GM23338 (cell line): ENCODE measurements around the gene OXCT1. TPM values are rescaled to one million over a fixed set of nuclear protein-coding genes. Genes with fewer than 3 reads are reported as not detected.

Experiments
- ATAC-seq: fragments of 200-7000 bp; cut with Tn5 transposase; 3 replicates; pipeline ENCODE4 v1.9.1; 2020
- DNase-seq: peaks from one replicate; pipeline ENCODE4 v3.0.0-alpha.2; 2015; ENCODE audit warnings: low spot score
- H2AFZ ChIP-seq: fragments of 200-600 bp; sonication (generic); 2 replicates; pipeline ENCODE4 v1.8.0; 2016; ENCODE audit warnings: antibody characterized with exemption, mild to moderate bottlenecking, moderate library complexity
- H3F3A ChIP-seq: fragments of 200-600 bp; sonication (generic); replicated peaks from 2 replicates; pipeline ENCODE4 v1.8.0; 2017; ENCODE audit warnings: antibody characterized with exemption, mixed run types, low read depth
- H3K27ac ChIP-seq: fragments of 200-600 bp; sonication (generic); 2 replicates; pipeline ENCODE4 v1.6.1; 2016; ENCODE audit warnings: low read depth
- H3K27me3 ChIP-seq: fragments of 200-600 bp; sonication (generic); 2 replicates; pipeline ENCODE4 v1.8.0; 2016; ENCODE audit warnings: mild to moderate bottlenecking, mixed run types, moderate library complexity; ENCODE audit not compliant: insufficient read depth
- H3K36me3 ChIP-seq: fragments of 200-600 bp; sonication (generic); 2 replicates; pipeline ENCODE4 v1.8.0; 2016; ENCODE audit warnings: mild to moderate bottlenecking; ENCODE audit not compliant: insufficient read depth
- H3K4me1 ChIP-seq: fragments of 200-600 bp; sonication (generic); 2 replicates; pipeline ENCODE4 v1.8.0; 2016; ENCODE audit warnings: mild to moderate bottlenecking, moderate library complexity; ENCODE audit not compliant: insufficient read depth
- H3K4me2 ChIP-seq: fragments of 200-600 bp; sonication (generic); 2 replicates; pipeline ENCODE4 v1.7.1; 2017; ENCODE audit warnings: mixed run types
- H3K4me3 ChIP-seq: fragments of 200-600 bp; sonication (generic); 2 replicates; pipeline ENCODE4 v1.6.1; 2016; ENCODE audit warnings: mixed run types
- H3K79me2 ChIP-seq: fragments of 200-600 bp; sonication (generic); replicated peaks from 2 replicates; pipeline ENCODE4 v1.8.0; 2017; ENCODE audit warnings: mild to moderate bottlenecking; ENCODE audit not compliant: insufficient read depth
- H3K9me2 ChIP-seq: fragments of 200-600 bp; sonication (generic); 2 replicates; pipeline ENCODE4 v1.8.0; 2017; ENCODE audit not compliant: insufficient read depth
- H4K20me1 ChIP-seq: fragments of 200-600 bp; sonication (generic); replicated peaks from 2 replicates; pipeline ENCODE4 v1.8.0; 2017; ENCODE audit warnings: mild to moderate bottlenecking; ENCODE audit not compliant: insufficient read depth
- H3K27ac Mint-ChIP-seq: 2 replicates; pipeline ENCODE4 v1.8.0; 2020; ENCODE audit warnings: inconsistent platforms, mild to moderate bottlenecking, moderate library complexity, mixed read lengths
- H3K27me3 Mint-ChIP-seq: 3 replicates; pipeline ENCODE4 v1.8.0; 2022; ENCODE audit warnings: low read depth, mild to moderate bottlenecking, moderate library complexity, mixed read lengths, inconsistent platforms; ENCODE audit not compliant: insufficient read depth, poor library complexity
- H3K36me3 Mint-ChIP-seq: 3 replicates; pipeline ENCODE4 v1.8.0; 2021; ENCODE audit warnings: low read depth, mild to moderate bottlenecking, inconsistent platforms, moderate library complexity, mixed read lengths
- H3K4me1 Mint-ChIP-seq: 3 replicates; pipeline ENCODE4 v1.8.0; 2020; ENCODE audit warnings: mild to moderate bottlenecking, inconsistent platforms, mixed read lengths
- H3K4me3 Mint-ChIP-seq: 3 replicates; pipeline ENCODE4 v1.8.0; 2021; ENCODE audit warnings: moderate library complexity, mild to moderate bottlenecking, inconsistent platforms, mixed read lengths
- H3K9me3 Mint-ChIP-seq: 3 replicates; pipeline ENCODE4 v1.8.0; 2020; ENCODE audit warnings: moderate library complexity, mild to moderate bottlenecking, inconsistent platforms, mixed read lengths
- CREB1 ChIP-seq: fragments of 250-450 bp; sonication (Bioruptor Pico); IDR thresholded peaks from 2 replicates; pipeline ENCODE4 v1.5.0; 2020; ENCODE audit warnings: low read depth, mild to moderate bottlenecking, moderate library complexity
- ETS1 ChIP-seq: IDR thresholded peaks from 2 replicates; pipeline ENCODE4 v1.6.1; 2016; ENCODE audit warnings: antibody characterized with exemption
- EZH2 ChIP-seq: fragments of 200-600 bp; sonication (generic); IDR thresholded peaks from one replicate; pipeline ENCODE4 v1.8.0; 2017; ENCODE audit warnings: antibody characterized with exemption, mild to moderate bottlenecking, low read depth; ENCODE audit not compliant: unreplicated experiment
- JUNB ChIP-seq: IDR thresholded peaks from one replicate; pipeline ENCODE4 v1.6.1; 2016; ENCODE audit warnings: antibody characterized with exemption; ENCODE audit not compliant: unreplicated experiment
- NANOG ChIP-seq: IDR thresholded peaks from 2 replicates; pipeline ENCODE4 v1.6.1; 2016; ENCODE audit warnings: antibody characterized with exemption, borderline replicate concordance
- POLR2AphosphoS5 ChIP-seq: IDR thresholded peaks from 2 replicates; pipeline ENCODE4 v1.6.1; 2016; ENCODE audit warnings: antibody characterized with exemption, low read depth
- ZNF114 ChIP-seq: fragments of 250-450 bp; sonication (Bioruptor Pico); IDR thresholded peaks from 2 replicates; pipeline ENCODE4 v1.5.0; 2020; ENCODE audit warnings: mild to moderate bottlenecking, moderate library complexity
- ZNF462 ChIP-seq: fragments of 250-450 bp; sonication (Bioruptor Pico); IDR thresholded peaks from 2 replicates; pipeline ENCODE4 v1.5.0; 2020; ENCODE audit warnings: mild to moderate bottlenecking, moderate library complexity
- polyA plus RNA-seq: library from polyadenylated mRNA; unstranded; fragments of >200 nt; fragmentation: Nextera tagmentation; extraction: Ambion mirVana; gene quantifications from 2 replicates; pipeline ENCODE4 v1.2.1, GENCODE V29; 2016
- total RNA-seq: library from RNA; depleted of rRNA; stranded (reverse); fragments of >200 nt; shearing (Covaris generic); gene quantifications from 2 replicates; pipeline ENCODE4 v1.2.3, GENCODE V29; 2014
- TF ChIP-seq, protein P1 (sequence below): IDR thresholded peaks from one replicate; pipeline ENCODE4 v1.6.1; 2018; ENCODE audit warnings: antibody characterized with exemption; ENCODE audit not compliant: unreplicated experiment
- TF ChIP-seq, protein P2 (sequence below), 2 experiments: fragments of 200-600 bp in 1 of 2; sonication (generic) in 1 of 2; conservative IDR thresholded peaks; 2 replicates each; pipeline versions ENCODE4 v1.5.1 to v1.6.1; 2016 to 2017; ENCODE audit warnings: antibody characterized with exemption in 2 of 2, low read depth in 2 of 2, mild to moderate bottlenecking in 2 of 2, moderate library complexity in 1 of 2

The OXCT1 gene
- total and polyA plus RNA-seq, 2 experiments from 2014 or later: 11.6 to 37.0 TPM

- Histone ChIP-seq H3K9me2 (no peaks in the 10 kb centered on the region), H3K4me1 (no peaks in the 10 kb centered on the region), H3K79me2 (no peaks in the 10 kb centered on the region), H3K4me3 (no peak overlapping the region), H3F3A (no peaks in the 10 kb centered on the region), H3K27me3 (no peaks in the 10 kb centered on the region), H3K27ac (no peak overlapping the region), H4K20me1 (no peaks in the 10 kb centered on the region; the same call in 1 of the 2 replicates), H3K4me2 (no peak overlapping the region), H2AFZ (no peak overlapping the region), H3K36me3 (no peaks in the 10 kb centered on the region)
- H3K36me3 Mint-ChIP-seq: peaks cover 7% of the 10 kb centered on the region; the same call in 1 of the 3 replicates
- DNase-seq: no peak
- no peak overlapping the region for H3K27ac Mint-ChIP-seq
- TF ChIP-seq ETS1 (no peak), ZNF462 (CRISPR knock-in tag) (no peak), EZH2 (no peak), NANOG (no peak), ZNF114 (CRISPR knock-in tag) (no peak), POLR2AphosphoS5 (no peak), JUNB (no peak), CREB1 (no peak)
- TF ChIP-seq, protein P1, sequence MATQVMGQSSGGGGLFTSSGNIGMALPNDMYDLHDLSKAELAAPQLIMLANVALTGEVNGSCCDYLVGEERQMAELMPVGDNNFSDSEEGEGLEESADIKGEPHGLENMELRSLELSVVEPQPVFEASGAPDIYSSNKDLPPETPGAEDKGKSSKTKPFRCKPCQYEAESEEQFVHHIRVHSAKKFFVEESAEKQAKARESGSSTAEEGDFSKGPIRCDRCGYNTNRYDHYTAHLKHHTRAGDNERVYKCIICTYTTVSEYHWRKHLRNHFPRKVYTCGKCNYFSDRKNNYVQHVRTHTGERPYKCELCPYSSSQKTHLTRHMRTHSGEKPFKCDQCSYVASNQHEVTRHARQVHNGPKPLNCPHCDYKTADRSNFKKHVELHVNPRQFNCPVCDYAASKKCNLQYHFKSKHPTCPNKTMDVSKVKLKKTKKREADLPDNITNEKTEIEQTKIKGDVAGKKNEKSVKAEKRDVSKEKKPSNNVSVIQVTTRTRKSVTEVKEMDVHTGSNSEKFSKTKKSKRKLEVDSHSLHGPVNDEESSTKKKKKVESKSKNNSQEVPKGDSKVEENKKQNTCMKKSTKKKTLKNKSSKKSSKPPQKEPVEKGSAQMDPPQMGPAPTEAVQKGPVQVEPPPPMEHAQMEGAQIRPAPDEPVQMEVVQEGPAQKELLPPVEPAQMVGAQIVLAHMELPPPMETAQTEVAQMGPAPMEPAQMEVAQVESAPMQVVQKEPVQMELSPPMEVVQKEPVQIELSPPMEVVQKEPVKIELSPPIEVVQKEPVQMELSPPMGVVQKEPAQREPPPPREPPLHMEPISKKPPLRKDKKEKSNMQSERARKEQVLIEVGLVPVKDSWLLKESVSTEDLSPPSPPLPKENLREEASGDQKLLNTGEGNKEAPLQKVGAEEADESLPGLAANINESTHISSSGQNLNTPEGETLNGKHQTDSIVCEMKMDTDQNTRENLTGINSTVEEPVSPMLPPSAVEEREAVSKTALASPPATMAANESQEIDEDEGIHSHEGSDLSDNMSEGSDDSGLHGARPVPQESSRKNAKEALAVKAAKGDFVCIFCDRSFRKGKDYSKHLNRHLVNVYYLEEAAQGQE: no peak
- TF ChIP-seq, protein P2, sequence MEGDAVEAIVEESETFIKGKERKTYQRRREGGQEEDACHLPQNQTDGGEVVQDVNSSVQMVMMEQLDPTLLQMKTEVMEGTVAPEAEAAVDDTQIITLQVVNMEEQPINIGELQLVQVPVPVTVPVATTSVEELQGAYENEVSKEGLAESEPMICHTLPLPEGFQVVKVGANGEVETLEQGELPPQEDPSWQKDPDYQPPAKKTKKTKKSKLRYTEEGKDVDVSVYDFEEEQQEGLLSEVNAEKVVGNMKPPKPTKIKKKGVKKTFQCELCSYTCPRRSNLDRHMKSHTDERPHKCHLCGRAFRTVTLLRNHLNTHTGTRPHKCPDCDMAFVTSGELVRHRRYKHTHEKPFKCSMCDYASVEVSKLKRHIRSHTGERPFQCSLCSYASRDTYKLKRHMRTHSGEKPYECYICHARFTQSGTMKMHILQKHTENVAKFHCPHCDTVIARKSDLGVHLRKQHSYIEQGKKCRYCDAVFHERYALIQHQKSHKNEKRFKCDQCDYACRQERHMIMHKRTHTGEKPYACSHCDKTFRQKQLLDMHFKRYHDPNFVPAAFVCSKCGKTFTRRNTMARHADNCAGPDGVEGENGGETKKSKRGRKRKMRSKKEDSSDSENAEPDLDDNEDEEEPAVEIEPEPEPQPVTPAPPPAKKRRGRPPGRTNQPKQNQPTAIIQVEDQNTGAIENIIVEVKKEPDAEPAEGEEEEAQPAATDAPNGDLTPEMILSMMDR (conservative IDR thresholded peaks at IDR 0.05; ENCODE audit: low read depth in 2 of 2): no peak
- ATAC-seq: no peak
- H3K4me1 Mint-ChIP-seq: no peaks in the 10 kb centered on the region
- no peaks in the 10 kb centered on the region for H3K9me3 Mint-ChIP-seq
- no peaks in the 10 kb centered on the region for H3K27me3 Mint-ChIP-seq
- no peak overlapping the region for H3K4me3 Mint-ChIP-seq
Observed at GRCh38 chr5:41827792-41828191, 42.4 kb downstream of the OXCT1 start.
